ENCODE measurements around the gene ZNF691. TPM values are rescaled to one million over a fixed set of nuclear protein-coding genes. Genes with fewer than 3 reads are reported as not detected.
A peak's percentile ranks its signal among the peaks of the same experiment; 100 is the strongest.

The ZNF691 gene
- total and polyA plus RNA-seq, 2 donors from 2014 or later, result 11.7 to 17.3 TPM

GRCh38 chr1:42820813-42821212, 25.6 kb upstream of the ZNF691 start:
- DNase-seq (no peak), FAIRE-seq (no peak)
- H3K9me3 ChIP-seq (ENCODE audit: control insufficient read depth in 2 of 3, insufficient read depth in 1 of 3, low read length in 3 of 3), result no peaks in the 10 kb centered on the region
- no peaks in the 10 kb centered on the region for H3K36me3 ChIP-seq (ENCODE audit: control insufficient read depth in 2 of 3, insufficient read depth in 3 of 3, low read length in 3 of 3)
- no peak overlapping the region for H3K4me3 ChIP-seq (ENCODE audit: low read length in 3 of 3)
- H3K9ac ChIP-seq (ENCODE audit: low read length in 3 of 3), result no peak overlapping the region
- no peak overlapping the region for H3K27ac ChIP-seq (ENCODE audit: low read depth in 2 of 2, low read length in 2 of 2)
- no peak for TF ChIP-seq CTCF (IDR thresholded peaks at IDR 0.05; ENCODE audit: borderline replicate concordance, extremely low read depth, insufficient read depth)
- H3K27me3 ChIP-seq (ENCODE audit: control insufficient read depth, insufficient read depth, low read length), result no peaks in the 10 kb centered on the region
- peaks cover 0 to 22% (median 12%) of the 10 kb centered on the region in 3 donors for H3K4me1 ChIP-seq (ENCODE audit: control insufficient read depth in 2 of 3, insufficient read depth in 2 of 3, low read depth in 1 of 3, low read length in 3 of 3)
- intact Hi-C loops (cut with DNase I), result no loop called here

- Histone ChIP-seq H3K36me3 (ENCODE audit: control insufficient read depth in 2 of 3, insufficient read depth in 3 of 3, low read length in 3 of 3) (no peaks in the 10 kb centered on the region), H3K27me3 (ENCODE audit: control insufficient read depth, insufficient read depth, low read length) (no peaks in the 10 kb centered on the region), H3K4me1 (ENCODE audit: control insufficient read depth in 2 of 3, insufficient read depth in 2 of 3, low read depth in 1 of 3, low read length in 3 of 3) (peaks cover 0 to 17% (median 6%) of the 10 kb centered on the region in 3 donors), H3K9ac (ENCODE audit: low read length in 3 of 3) (no peak overlapping the region), H3K27ac (ENCODE audit: low read depth in 2 of 2, low read length in 2 of 2) (no peak overlapping the region), H3K9me3 (ENCODE audit: control insufficient read depth in 2 of 3, insufficient read depth in 1 of 3, low read length in 3 of 3) (no peaks in the 10 kb centered on the region), H3K4me3 (ENCODE audit: low read length in 3 of 3) (no peak overlapping the region)
- TF ChIP-seq CTCF (IDR thresholded peaks at IDR 0.05; ENCODE audit: borderline replicate concordance, extremely low read depth, insufficient read depth), result no peak
- no peak for FAIRE-seq
- no peak for DNase-seq
- intact Hi-C loops (cut with DNase I), result no loop called here
Measured at GRCh38 chr1:42821690-42822089, 24.7 kb upstream of the ZNF691 start.

- FAIRE-seq (peak; percentile 35), DNase-seq (peak in 2 of 5 donors; percentile 24 to 36)
- H3K4me1 ChIP-seq (ENCODE audit: control insufficient read depth in 2 of 3, insufficient read depth in 2 of 3, low read depth in 1 of 3, low read length in 3 of 3), result peaks cover 0 to 12% (median 5%) of the 10 kb centered on the region in 3 donors
- H3K27ac ChIP-seq (ENCODE audit: low read depth in 2 of 2, low read length in 2 of 2), result no peak overlapping the region
- no peaks in the 10 kb centered on the region for H3K9me3 ChIP-seq (ENCODE audit: control insufficient read depth in 2 of 3, insufficient read depth in 1 of 3, low read length in 3 of 3)
- TF ChIP-seq CTCF (IDR thresholded peaks at IDR 0.05; ENCODE audit: borderline replicate concordance, extremely low read depth, insufficient read depth), result no peak
- no peak overlapping the region for H3K9ac ChIP-seq (ENCODE audit: low read length in 3 of 3)
- intact Hi-C loops (cut with DNase I), result no loop called here
- no peaks in the 10 kb centered on the region for H3K36me3 ChIP-seq (ENCODE audit: control insufficient read depth in 2 of 3, insufficient read depth in 3 of 3, low read length in 3 of 3)
- H3K4me3 ChIP-seq (ENCODE audit: low read length in 3 of 3), result no peak overlapping the region
- no peaks in the 10 kb centered on the region for H3K27me3 ChIP-seq (ENCODE audit: control insufficient read depth, insufficient read depth, low read length)
Measured at GRCh38 chr1:42822800-42823392, 23.5 kb upstream of the ZNF691 start.

Data from kidney (tissue), 14 donors.